HepG2 (cell line): ENCODE data around the gene UBALD1. TPM values are rescaled to one million over a fixed set of nuclear protein-coding genes. Genes with fewer than 3 reads are reported as not detected.

Experiments
- CENPT ChIP-seq: sonication (generic); formaldehyde crosslinking; IDR thresholded peaks from 2 replicates; pipeline ENCODE4 v1.8.0; 2022; ENCODE audit warnings: low read depth, mild to moderate bottlenecking, moderate library complexity, missing genetic modification reagents
- ISX ChIP-seq: sonication (generic); formaldehyde crosslinking; conservative IDR thresholded peaks from 2 replicates; pipeline ENCODE4 v1.5.0; 2020; ENCODE audit warnings: missing genetic modification reagents
- KDM2A ChIP-seq: sonication (generic); formaldehyde crosslinking; IDR thresholded peaks from 2 replicates; pipeline ENCODE4 v1.4.0; 2020; ENCODE audit warnings: low read depth, missing genetic modification reagents, borderline replicate concordance
- MXD4 ChIP-seq: IDR thresholded peaks from 2 replicates; pipeline ENCODE4 v1.6.1; 2016; ENCODE audit warnings: mild to moderate bottlenecking, missing biosample characterization, missing genetic modification reagents
- NFKB2 ChIP-seq: sonication (generic); formaldehyde crosslinking; IDR thresholded peaks from 2 replicates; pipeline ENCODE4 v1.4.0; 2020; ENCODE audit warnings: missing genetic modification reagents, borderline replicate concordance
- NR2F1 ChIP-seq, 2 experiments: fragments of 450-650 bp in 1 of 2; formaldehyde crosslinking in 1 of 2; IDR thresholded peaks; 2 replicates each; pipeline versions ENCODE4 v1.5.0 to v1.6.1; 2016 to 2020; ENCODE audit warnings: mild to moderate bottlenecking in 1 of 2, missing compliant biosample characterization in 1 of 2, missing genetic modification reagents in 1 of 2, moderate library complexity in 1 of 2
- POGZ ChIP-seq: sonication (generic); formaldehyde crosslinking; IDR thresholded peaks from 2 replicates; pipeline ENCODE4 v1.4.0; 2020; ENCODE audit warnings: mild to moderate bottlenecking, missing genetic modification reagents
- POLR2AphosphoS5 ChIP-seq: IDR thresholded peaks from 2 replicates; pipeline ENCODE4 v1.6.1; 2012; ENCODE audit warnings: low read depth, low read length
- RFXANK ChIP-seq: IDR thresholded peaks from 2 replicates; pipeline ENCODE4 v1.6.1; 2016
- SALL2 ChIP-seq: sonication (generic); formaldehyde crosslinking; IDR thresholded peaks from 2 replicates; pipeline ENCODE4 v1.8.1; 2023; ENCODE audit warnings: mild to moderate bottlenecking, missing genetic modification reagents, inconsistent platforms
- SMAD1 ChIP-seq: sonication (generic); formaldehyde crosslinking; IDR thresholded peaks from 2 replicates; pipeline ENCODE4 v1.4.0; 2020; ENCODE audit warnings: missing genetic modification reagents, low read depth, mild to moderate bottlenecking, borderline replicate concordance
- SMAD9 ChIP-seq: sonication (generic); formaldehyde crosslinking; IDR thresholded peaks from 2 replicates; pipeline ENCODE4 v1.5.1; 2020; ENCODE audit warnings: mild to moderate bottlenecking, missing genetic modification reagents
- TCF7L2 ChIP-seq: IDR thresholded peaks from 2 replicates; pipeline ENCODE4 v1.6.1; 2011; ENCODE audit warnings: mild to moderate bottlenecking, low read depth, low read length, moderate library complexity
- ZFP41 ChIP-seq: sonication (generic); formaldehyde crosslinking; IDR thresholded peaks from 2 replicates; pipeline ENCODE4 v1.4.0; 2020; ENCODE audit warnings: mild to moderate bottlenecking, missing genetic modification reagents, borderline replicate concordance
- ZNF101 ChIP-seq: sonication (generic); formaldehyde crosslinking; IDR thresholded peaks from 2 replicates; pipeline ENCODE4 v1.4.0; 2020; ENCODE audit warnings: mild to moderate bottlenecking, low read depth, missing genetic modification reagents, borderline replicate concordance
- ZNF382 ChIP-seq: sonication (generic); formaldehyde crosslinking; IDR thresholded peaks from 2 replicates; pipeline ENCODE4 v1.5.0; 2020; ENCODE audit warnings: missing genetic modification reagents, mild to moderate bottlenecking, borderline replicate concordance
- ZNF550 ChIP-seq: sonication (generic); formaldehyde crosslinking; IDR thresholded peaks from 2 replicates; pipeline ENCODE4 v1.4.0; 2020; ENCODE audit warnings: mild to moderate bottlenecking, missing genetic modification reagents, borderline replicate concordance
- ZNF644 ChIP-seq: IDR thresholded peaks from 2 replicates; pipeline ENCODE4 v1.6.1; 2016; ENCODE audit warnings: low read depth
- ZNF713 ChIP-seq: sonication (generic); formaldehyde crosslinking; IDR thresholded peaks from 2 replicates; pipeline ENCODE4 v1.4.0; 2020; ENCODE audit warnings: mild to moderate bottlenecking, missing genetic modification reagents
- ZNF781 ChIP-seq: sonication (generic); formaldehyde crosslinking; IDR thresholded peaks from 2 replicates; pipeline ENCODE4 v1.5.1; 2020; ENCODE audit warnings: borderline replicate concordance, mild to moderate bottlenecking, missing genetic modification reagents; ENCODE audit errors: not compliant biosample characterization
- ZNF792 ChIP-seq: IDR thresholded peaks from 2 replicates; pipeline ENCODE4 v1.6.1; 2016
- polyA plus RNA-seq, 8 experiments: library from polyadenylated mRNA; depleted of rRNA in 3 of 8; stranded (reverse) in 7 of 8; unstranded in 1 of 8; fragments of >200 nt; fragmentation: Illumina TruSeq in 4 of 8; extraction: Trizol in 4 of 8; gene quantifications; 2 replicates each; pipeline versions ENCODE4 v1.2.1 to v1.2.3, GENCODE V29; 2011 to 2016; ENCODE audit warnings: low read depth in 4 of 8, missing spikeins in 1 of 8, mixed read lengths in 1 of 8; ENCODE audit not compliant: insufficient read depth in 1 of 8
- total RNA-seq, 5 experiments: library from RNA; depleted of rRNA; stranded (reverse); fragments of >200 nt; fragmentation: Illumina TruSeq; extraction: Trizol; gene quantifications; 2 replicates each; pipeline ENCODE4 v1.2.3, GENCODE V29; 2016; ENCODE audit warnings: low read depth in 1 of 5
- TF ChIP-seq, protein P1 (sequence below): IDR thresholded peaks from 2 replicates; pipeline ENCODE4 v1.6.1; 2016; ENCODE audit warnings: low read depth, control low read depth
- TF ChIP-seq, protein P2 (sequence below): sonication (generic); formaldehyde crosslinking; IDR thresholded peaks from 2 replicates; pipeline ENCODE4 v1.5.1; 2020; ENCODE audit warnings: mild to moderate bottlenecking, missing genetic modification reagents, moderate library complexity
- TF ChIP-seq, protein P3 (sequence below): sonication (generic); formaldehyde crosslinking; IDR thresholded peaks from 2 replicates; pipeline ENCODE4 v1.4.0; 2020; ENCODE audit warnings: mild to moderate bottlenecking, missing genetic modification reagents
- TF ChIP-seq, protein P4 (sequence below): sonication (generic); formaldehyde crosslinking; conservative IDR thresholded peaks from 2 replicates; pipeline ENCODE4 v1.4.0; 2020; ENCODE audit warnings: missing genetic modification reagents
- TF ChIP-seq, protein P5 (sequence below): sonication (generic); formaldehyde crosslinking; IDR thresholded peaks from 2 replicates; pipeline ENCODE4 v1.4.0; 2020; ENCODE audit warnings: missing genetic modification reagents

Gene UBALD1
- total and polyA plus RNA-seq, 2 of the 13 experiments (the other 11 are each of a cell fraction or from before 2014, with no cell fraction given): 6.8 to 12.3 TPM

DNA sequence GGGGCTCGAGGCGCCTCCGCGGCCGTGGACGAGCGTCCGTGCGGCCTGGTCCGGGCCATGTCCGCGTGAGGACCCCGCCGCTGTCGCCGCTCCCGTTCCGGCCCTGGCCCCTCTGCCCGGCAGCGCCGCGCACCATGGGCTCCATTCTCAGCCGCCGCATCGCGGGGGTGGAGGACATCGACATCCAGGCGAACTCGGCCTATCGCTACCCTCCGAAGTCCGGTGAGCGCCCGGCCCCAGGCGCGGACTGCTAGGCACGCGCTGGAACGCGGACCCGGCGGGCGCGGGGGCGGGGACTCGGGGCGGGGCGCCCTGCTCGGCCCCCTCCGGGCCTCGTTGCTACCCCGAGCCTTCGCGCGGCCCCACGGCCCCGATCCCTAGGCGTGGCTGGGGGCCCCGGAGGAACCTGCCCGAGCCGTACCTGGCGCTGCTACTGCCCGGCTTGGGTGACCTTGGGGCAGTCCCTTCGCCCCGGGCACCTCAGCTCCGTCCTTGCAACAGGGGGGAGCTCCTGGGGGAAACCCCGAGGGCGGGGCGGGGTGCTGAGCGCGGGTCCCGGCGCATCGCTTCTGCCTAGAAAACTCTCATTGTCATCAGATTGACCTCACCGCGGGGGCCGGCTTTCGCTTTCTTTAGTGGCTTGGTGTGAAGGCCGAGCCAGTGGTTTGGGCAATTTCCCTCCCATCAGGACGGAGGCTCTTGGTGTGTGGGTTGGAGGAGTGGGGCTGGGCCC, 10.3 kb upstream of the UBALD1 start (continued):
- TF ChIP-seq, protein P1, sequence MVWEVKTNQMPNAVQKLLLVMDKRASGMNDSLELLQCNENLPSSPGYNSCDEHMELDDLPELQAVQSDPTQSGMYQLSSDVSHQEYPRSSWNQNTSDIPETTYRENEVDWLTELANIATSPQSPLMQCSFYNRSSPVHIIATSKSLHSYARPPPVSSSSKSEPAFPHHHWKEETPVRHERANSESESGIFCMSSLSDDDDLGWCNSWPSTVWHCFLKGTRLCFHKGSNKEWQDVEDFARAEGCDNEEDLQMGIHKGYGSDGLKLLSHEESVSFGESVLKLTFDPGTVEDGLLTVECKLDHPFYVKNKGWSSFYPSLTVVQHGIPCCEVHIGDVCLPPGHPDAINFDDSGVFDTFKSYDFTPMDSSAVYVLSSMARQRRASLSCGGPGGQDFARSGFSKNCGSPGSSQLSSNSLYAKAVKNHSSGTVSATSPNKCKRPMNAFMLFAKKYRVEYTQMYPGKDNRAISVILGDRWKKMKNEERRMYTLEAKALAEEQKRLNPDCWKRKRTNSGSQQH: peak; percentile 40; the same call in 1 of the 2 replicates
- TF ChIP-seq ZNF382 (CRISPR knock-in tag) (no peak), POGZ (CRISPR knock-in tag) (no peak), KDM2A (CRISPR knock-in tag) (peak; percentile 23; the same call in 1 of the 2 replicates), SALL2 (peak; percentile 51; the same call in 1 of the 2 replicates), CENPT (CRISPR knock-in tag) (0 out of 2 replicates have a peak, but pooled peaks have one; percentile 54), SMAD1 (CRISPR knock-in tag) (no peak), ZNF101 (CRISPR knock-in tag) (no peak), ZNF781 (no peak), ZNF644 (no peak), TCF7L2 (no peak), ZNF713 (CRISPR knock-in tag) (no peak; the same call in 1 of the 2 replicates), POLR2AphosphoS5 (peak; percentile 67), ISX (CRISPR knock-in tag) (no peak), ZNF792 (CRISPR knock-in tag) (no peak), NFKB2 (CRISPR knock-in tag) (no peak), NR2F1 (CRISPR knock-in tag; IDR thresholded peaks at IDR 0.05) (no peak), ZFP41 (no peak), RFXANK (CRISPR knock-in tag) (no peak), MXD4 (CRISPR knock-in tag) (no peak; the same call in 1 of the 2 replicates), ZNF550 (CRISPR knock-in tag) (no peak), SMAD9 (CRISPR knock-in tag) (no peak)
- TF ChIP-seq, protein P2, sequence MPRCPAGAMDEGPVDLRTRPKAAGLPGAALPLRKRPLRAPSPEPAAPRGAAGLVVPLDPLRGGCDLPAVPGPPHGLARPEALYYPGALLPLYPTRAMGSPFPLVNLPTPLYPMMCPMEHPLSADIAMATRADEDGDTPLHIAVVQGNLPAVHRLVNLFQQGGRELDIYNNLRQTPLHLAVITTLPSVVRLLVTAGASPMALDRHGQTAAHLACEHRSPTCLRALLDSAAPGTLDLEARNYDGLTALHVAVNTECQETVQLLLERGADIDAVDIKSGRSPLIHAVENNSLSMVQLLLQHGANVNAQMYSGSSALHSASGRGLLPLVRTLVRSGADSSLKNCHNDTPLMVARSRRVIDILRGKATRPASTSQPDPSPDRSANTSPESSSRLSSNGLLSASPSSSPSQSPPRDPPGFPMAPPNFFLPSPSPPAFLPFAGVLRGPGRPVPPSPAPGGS (CRISPR knock-in tag): peak; percentile 67; the same call in 1 of the 2 replicates
- TF ChIP-seq, protein P3, sequence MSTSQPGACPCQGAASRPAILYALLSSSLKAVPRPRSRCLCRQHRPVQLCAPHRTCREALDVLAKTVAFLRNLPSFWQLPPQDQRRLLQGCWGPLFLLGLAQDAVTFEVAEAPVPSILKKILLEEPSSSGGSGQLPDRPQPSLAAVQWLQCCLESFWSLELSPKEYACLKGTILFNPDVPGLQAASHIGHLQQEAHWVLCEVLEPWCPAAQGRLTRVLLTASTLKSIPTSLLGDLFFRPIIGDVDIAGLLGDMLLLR (CRISPR knock-in tag): peak; percentile 53; the same call in 1 of the 2 replicates
- TF ChIP-seq, protein P4, sequence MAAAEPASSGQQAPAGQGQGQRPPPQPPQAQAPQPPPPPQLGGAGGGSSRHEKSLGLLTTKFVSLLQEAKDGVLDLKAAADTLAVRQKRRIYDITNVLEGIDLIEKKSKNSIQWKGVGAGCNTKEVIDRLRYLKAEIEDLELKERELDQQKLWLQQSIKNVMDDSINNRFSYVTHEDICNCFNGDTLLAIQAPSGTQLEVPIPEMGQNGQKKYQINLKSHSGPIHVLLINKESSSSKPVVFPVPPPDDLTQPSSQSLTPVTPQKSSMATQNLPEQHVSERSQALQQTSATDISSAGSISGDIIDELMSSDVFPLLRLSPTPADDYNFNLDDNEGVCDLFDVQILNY (CRISPR knock-in tag): no peak
- TF ChIP-seq, protein P5, sequence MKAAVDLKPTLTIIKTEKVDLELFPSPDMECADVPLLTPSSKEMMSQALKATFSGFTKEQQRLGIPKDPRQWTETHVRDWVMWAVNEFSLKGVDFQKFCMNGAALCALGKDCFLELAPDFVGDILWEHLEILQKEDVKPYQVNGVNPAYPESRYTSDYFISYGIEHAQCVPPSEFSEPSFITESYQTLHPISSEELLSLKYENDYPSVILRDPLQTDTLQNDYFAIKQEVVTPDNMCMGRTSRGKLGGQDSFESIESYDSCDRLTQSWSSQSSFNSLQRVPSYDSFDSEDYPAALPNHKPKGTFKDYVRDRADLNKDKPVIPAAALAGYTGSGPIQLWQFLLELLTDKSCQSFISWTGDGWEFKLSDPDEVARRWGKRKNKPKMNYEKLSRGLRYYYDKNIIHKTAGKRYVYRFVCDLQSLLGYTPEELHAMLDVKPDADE: 0 out of 2 replicates have a peak, but pooled peaks have one; percentile 20
